OCI-LY1 (cell line): Measurements from ENCODE around the gene HIPK3.

Source experiments
- CTCF ChIP-seq: fragments of 200-600 bp; sonication (generic), shearing (Covaris generic); IDR thresholded peaks from 2 replicates; pipeline ENCODE4 v1.5.1; 2017; ENCODE audit warnings: mild to moderate bottlenecking, antibody characterized with exemption, low read length, moderate library complexity, mixed read lengths
- EZH2 ChIP-seq: fragments of 200-600 bp; sonication (generic), shearing (Covaris generic); IDR thresholded peaks from 2 replicates; pipeline ENCODE4 v1.8.0; 2017; ENCODE audit warnings: borderline replicate concordance, mixed run types, mild to moderate bottlenecking, antibody characterized with exemption, low read length, moderate library complexity, mixed read lengths

GRCh38 chr11:33333816-33334215, 76.6 kb downstream of the HIPK3 start:
- TF ChIP-seq CTCF (no peak), EZH2 (no peak)
